ENCODE data around the gene RAD51B.

RAD51B gene

DNA sequence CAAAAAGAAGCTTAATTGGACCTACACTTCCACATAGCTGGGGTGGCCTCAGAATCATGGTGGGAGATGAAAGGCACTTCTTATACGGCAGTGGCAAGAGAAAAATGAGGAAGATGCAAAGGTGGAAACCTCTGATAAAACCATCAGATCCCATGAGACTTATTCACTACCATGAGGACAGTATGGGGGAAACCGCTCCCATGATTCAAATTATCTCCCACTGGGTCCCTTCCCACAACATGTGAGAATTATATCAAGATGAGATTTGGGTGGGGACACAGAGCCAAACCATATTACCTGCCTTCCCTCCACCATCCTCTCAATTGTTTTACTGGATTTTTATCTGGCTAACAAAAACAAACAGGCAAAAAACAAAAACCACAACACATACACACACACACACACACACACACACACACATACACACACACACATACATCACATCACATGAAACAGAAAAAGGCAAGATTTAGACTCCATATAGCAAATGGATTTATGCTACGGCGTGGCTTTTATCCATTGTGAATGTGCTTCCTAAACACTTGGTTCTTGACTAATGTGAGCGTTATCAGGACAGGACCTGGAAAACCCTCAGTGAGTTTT, 906.6 kb downstream of the RAD51B start:
- Histone ChIP-seq H3K36me3 (ENCODE audit: insufficient read depth, low read length) (no peaks in the 10 kb centered on the region), H3K9me3 (ENCODE audit: low read depth, low read length) (no peaks in the 10 kb centered on the region), H3K4me3 (no peak overlapping the region), H3K27ac (no peak overlapping the region), H3K9ac (ENCODE audit: insufficient read length) (no peak overlapping the region)
- TF ChIP-seq FOXP2 (optimal IDR thresholded peaks at IDR 0.05; ENCODE audit: control extremely low read depth, extremely low read length, insufficient read depth) (no peak), EZH2 (IDR thresholded peaks at IDR 0.05) (no peak)
- DNase-seq (ENCODE audit: low read depth, low spot score) = no peak

DNA sequence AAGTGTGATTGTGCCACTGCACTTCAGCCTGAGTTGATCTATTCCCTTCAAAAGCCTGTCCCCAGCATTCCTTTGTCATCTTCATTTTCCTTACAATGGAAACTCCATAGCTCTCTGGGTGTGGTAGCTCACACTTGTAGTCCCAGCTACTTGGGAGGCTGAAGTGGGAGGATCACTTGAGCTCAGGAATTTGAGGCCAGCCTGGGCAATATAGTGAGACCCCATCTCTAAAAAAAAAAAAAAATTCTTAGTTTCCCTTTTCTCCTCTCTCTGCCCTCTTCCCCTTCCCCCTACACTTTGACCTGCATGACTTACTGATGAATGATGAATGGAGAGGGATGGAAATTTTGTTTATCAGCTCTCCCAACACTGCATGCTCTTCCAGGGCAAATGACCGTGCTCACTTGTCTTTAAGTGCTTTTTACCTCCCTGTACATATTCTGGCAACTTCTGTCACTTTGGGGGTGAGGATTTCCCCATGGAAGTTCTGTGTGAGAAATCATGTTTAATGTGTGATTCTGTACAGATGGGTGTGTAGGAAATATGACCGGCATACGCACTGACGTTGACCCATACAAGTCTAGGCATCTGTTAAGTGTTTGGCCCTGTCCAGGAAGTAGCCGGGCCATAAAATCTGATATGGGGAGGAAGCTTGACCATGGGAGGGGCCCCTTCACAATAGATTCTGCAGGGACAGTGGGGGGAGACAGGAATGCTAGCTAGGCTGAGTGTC, 907.9 kb downstream of the RAD51B start:
- no peak overlapping the region for H3K27ac ChIP-seq

DNA sequence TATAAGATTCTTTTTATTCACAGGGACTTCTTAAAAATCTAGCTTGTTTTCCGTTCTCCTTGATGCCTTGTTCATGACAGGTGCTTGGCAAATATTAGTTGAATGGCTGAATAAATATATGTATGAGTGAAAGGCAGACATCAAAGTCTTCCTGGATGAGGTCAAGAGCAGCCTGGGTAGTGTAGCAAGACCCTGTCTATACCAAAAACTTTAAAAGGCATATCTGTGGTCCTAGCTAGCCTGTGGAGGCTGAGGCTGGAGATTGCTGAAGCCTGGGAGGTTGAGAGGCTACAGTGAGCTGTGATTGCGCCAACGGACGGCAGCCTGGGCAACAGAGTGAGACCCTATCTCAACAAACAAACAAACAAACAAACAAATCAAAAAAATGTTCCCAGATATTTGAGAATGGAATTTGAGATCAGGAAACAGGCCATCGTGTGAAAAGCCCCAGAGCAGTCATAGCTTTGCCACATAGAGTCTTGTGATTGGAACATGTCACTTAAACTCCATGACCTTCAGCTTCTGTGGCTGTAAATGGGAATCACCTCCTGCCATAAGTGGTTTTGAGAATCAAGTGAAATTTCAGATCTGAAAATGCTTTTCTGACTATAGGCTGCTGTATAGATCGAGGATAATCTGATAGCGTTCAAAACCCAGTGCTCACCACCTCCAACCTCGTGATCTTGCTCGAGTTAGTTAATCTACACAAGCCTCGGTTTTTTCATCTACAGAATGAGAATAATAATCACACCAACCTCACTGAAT, 908.9 kb downstream of the RAD51B start:
- Histone ChIP-seq H3K9ac (ENCODE audit: insufficient read length) (no peak overlapping the region), H3K4me3 (no peak overlapping the region), H3K36me3 (ENCODE audit: insufficient read depth, low read length) (no peaks in the 10 kb centered on the region), H3K9me3 (ENCODE audit: low read depth, low read length) (no peaks in the 10 kb centered on the region), H3K27ac (no peak overlapping the region)
- TF ChIP-seq POLR2AphosphoS5 (IDR thresholded peaks at IDR 0.05; ENCODE audit: borderline replicate concordance, low read depth, low read length) (no peak), FOXP2 (optimal IDR thresholded peaks at IDR 0.05; ENCODE audit: control extremely low read depth, extremely low read length, insufficient read depth) (no peak), EZH2 (IDR thresholded peaks at IDR 0.05) (no peak)
- no peak for DNase-seq (ENCODE audit: low read depth, low spot score)

More for the DNA sequence above, 907.9 kb downstream of the RAD51B start:
- TF ChIP-seq EZH2 (IDR thresholded peaks at IDR 0.05) (no peak), POLR2AphosphoS5 (IDR thresholded peaks at IDR 0.05; ENCODE audit: borderline replicate concordance, low read depth, low read length) (no peak), FOXP2 (optimal IDR thresholded peaks at IDR 0.05; ENCODE audit: control extremely low read depth, extremely low read length, insufficient read depth) (no peak)
- Histone ChIP-seq H3K9me3 (ENCODE audit: low read depth, low read length) (no peaks in the 10 kb centered on the region), H3K9ac (ENCODE audit: insufficient read length) (no peak overlapping the region), H3K36me3 (ENCODE audit: insufficient read depth, low read length) (no peaks in the 10 kb centered on the region), H3K4me3 (no peak overlapping the region)
- DNase-seq (ENCODE audit: low read depth, low spot score) = no peak

DNA sequence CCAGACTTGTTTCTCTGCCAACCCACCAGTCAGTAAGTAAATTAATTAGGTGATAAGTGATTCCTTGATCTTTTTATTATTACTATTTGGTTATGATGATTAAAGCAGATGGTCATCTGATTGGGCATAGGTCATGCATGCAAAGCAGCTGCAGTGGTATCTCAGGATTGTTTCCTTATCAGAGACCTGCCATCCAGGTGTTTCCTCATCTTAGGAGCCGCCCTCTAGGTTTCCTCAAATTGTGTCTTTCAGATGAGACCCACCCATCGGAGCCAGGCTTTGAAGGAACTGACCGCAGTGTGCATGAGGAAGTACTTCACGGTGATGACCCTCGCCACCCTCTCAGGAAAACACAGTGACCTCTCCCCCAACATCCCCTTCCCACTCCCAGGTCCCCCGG, 910.0 kb downstream of the RAD51B start:
- TF ChIP-seq FOXP2 (optimal IDR thresholded peaks at IDR 0.05; ENCODE audit: control extremely low read depth, extremely low read length, insufficient read depth) (no peak), POLR2AphosphoS5 (IDR thresholded peaks at IDR 0.05; ENCODE audit: borderline replicate concordance, low read depth, low read length) (no peak), EZH2 (IDR thresholded peaks at IDR 0.05) (no peak)
- no peak for DNase-seq (ENCODE audit: low read depth, low spot score)

DNA sequence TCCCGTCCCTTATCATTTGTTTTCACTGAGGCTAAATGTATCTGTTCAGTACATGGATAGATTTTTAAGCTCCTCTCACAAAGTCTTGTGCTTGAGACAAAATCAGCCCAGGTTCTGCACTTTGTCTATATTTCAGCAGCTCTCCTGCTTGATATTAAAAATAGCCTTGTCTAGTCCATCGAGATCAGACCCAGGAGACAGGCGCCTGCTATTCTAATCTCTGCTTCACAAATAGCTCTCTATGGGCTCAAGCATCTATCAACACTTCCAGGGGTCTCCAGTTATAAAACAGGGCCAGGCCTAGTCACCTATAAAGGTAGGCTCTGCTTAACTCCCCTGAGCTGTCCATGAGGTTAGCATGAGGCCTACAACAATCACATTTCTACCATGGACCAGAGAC, 910.8 kb downstream of the RAD51B start:
- no peaks in the 10 kb centered on the region for H3K9me3 ChIP-seq (ENCODE audit: low read depth, low read length)
- DNase-seq (ENCODE audit: low read depth, low spot score) = no peak
- H3K4me3 ChIP-seq = no peak overlapping the region
- TF ChIP-seq FOXP2 (optimal IDR thresholded peaks at IDR 0.05; ENCODE audit: control extremely low read depth, extremely low read length, insufficient read depth) (no peak), EZH2 (IDR thresholded peaks at IDR 0.05) (no peak), POLR2AphosphoS5 (IDR thresholded peaks at IDR 0.05; ENCODE audit: borderline replicate concordance, low read depth, low read length) (no peak)
- H3K36me3 ChIP-seq (ENCODE audit: insufficient read depth, low read length) = no peaks in the 10 kb centered on the region
- H3K27ac ChIP-seq = no peak overlapping the region
- no peak overlapping the region for H3K9ac ChIP-seq (ENCODE audit: insufficient read length)

More for the DNA sequence above, 910.0 kb downstream of the RAD51B start:
- Histone ChIP-seq H3K9me3 (ENCODE audit: low read depth, low read length) (no peaks in the 10 kb centered on the region), H3K9ac (ENCODE audit: insufficient read length) (no peak overlapping the region), H3K36me3 (ENCODE audit: insufficient read depth, low read length) (no peaks in the 10 kb centered on the region), H3K4me3 (no peak overlapping the region), H3K27ac (no peak overlapping the region)

DNA sequence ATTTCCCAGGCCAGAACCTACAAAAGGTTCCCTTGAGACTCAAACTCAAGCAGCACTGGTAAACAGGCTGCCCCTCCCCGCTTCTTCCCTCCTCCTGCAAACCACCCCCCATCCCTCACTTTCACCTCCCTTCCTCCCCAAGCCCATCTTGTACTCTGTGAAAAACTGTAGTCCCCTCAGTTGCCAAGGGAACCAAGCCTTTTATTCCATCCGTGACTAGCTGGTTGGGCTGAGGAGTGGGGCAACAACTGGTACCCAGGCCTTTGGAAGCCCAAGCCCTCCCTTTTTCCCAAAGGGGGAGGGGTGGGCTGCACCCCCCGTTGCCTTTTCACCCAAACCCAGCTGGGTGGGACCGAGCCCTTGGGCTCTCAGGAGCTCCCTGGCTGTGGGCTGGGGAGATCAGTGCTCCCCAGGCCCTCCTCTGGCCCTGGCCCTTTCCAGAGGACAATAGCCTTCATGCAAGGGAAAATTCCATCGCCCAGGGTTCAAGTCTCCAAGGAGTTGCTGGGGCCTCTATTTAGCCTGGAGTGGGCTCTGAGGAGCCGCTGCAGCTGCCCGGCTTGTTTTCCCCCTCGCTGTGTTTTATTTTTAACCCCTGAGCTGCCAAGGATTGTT, 911.3 kb downstream of the RAD51B start:
- Histone ChIP-seq H3K4me3 (no peak overlapping the region), H3K27ac (no peak overlapping the region), H3K9ac (ENCODE audit: insufficient read length) (no peak overlapping the region), H3K36me3 (ENCODE audit: insufficient read depth, low read length) (no peaks in the 10 kb centered on the region), H3K9me3 (ENCODE audit: low read depth, low read length) (no peaks in the 10 kb centered on the region)
- no peak for DNase-seq (ENCODE audit: low read depth, low spot score)
- TF ChIP-seq POLR2AphosphoS5 (IDR thresholded peaks at IDR 0.05; ENCODE audit: borderline replicate concordance, low read depth, low read length) (no peak), FOXP2 (optimal IDR thresholded peaks at IDR 0.05; ENCODE audit: control extremely low read depth, extremely low read length, insufficient read depth) (no peak), EZH2 (IDR thresholded peaks at IDR 0.05) (no peak)

DNA sequence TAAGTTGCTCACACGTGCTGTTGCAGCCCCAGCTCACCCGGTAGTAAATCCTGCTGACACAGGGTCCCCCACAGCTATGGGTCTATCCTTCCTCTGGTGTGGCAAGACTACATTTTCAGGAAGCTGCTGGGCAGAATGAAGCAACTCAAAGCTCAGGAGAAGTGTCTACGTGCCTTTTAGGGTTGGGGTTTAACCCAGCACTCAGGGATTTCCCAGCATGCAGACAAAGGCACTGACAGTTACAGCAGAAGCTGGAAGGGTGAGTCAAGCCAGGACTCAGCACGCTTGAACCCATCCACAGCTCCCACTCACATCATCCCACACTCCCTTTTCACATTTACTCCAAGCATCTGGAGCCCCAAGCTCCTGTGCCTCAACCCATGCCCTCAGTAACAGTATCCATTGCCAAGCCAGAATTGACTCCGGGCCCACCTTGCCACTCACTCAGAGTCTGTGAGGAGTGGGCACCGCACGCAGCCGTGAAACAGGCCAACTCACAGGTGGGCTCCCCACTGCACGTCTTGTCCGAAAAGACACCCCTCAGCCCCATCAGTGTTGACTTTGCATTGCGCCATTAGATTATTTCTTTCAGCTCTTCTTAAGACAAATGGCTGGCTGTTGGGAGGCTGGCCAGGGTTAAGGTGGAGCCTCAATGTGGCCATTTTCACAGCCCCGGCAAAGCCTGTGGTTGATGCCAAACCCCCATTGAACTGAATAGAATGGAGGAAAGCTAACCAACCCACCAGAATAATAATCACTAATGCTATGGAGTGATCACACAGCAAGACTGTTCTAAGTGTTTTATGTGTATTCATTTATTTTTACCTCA, 913.7 kb downstream of the RAD51B start:
- Histone ChIP-seq H3K27ac (no peak overlapping the region), H3K4me3 (no peak overlapping the region), H3K9me3 (ENCODE audit: low read depth, low read length) (no peaks in the 10 kb centered on the region), H3K36me3 (ENCODE audit: insufficient read depth, low read length) (no peaks in the 10 kb centered on the region), H3K9ac (ENCODE audit: insufficient read length) (no peak overlapping the region)
- no peak for DNase-seq (ENCODE audit: low read depth, low spot score)
- TF ChIP-seq FOXP2 (optimal IDR thresholded peaks at IDR 0.05; ENCODE audit: control extremely low read depth, extremely low read length, insufficient read depth) (no peak), EZH2 (IDR thresholded peaks at IDR 0.05) (no peak), POLR2AphosphoS5 (IDR thresholded peaks at IDR 0.05; ENCODE audit: borderline replicate concordance, low read depth, low read length) (no peak)
